DMS 273 treated with DMSO at 0.1 percent for 48 hours (cell line): ENCODE data around the gene INTS6L.
"Not testable (repeated sequence)": the region's sequence is repeated elsewhere in the genome, so short reads cannot be mapped to it uniquely, and the experiment has no call there.

Experiments
- DNase-seq: peaks from one replicate; lab custom pipeline; 2025; lab: John Stamatoyannopoulos, UW

INTS6L gene

GRCh38 chrX:135522878-135523693, 2.6 kb downstream of the INTS6L start:
- DNase-seq = no peak

- DNase-seq = no peak
These were observed 7.8 kb downstream of the INTS6L start for GRCh38 chrX:135528254-135528653.

DNA sequence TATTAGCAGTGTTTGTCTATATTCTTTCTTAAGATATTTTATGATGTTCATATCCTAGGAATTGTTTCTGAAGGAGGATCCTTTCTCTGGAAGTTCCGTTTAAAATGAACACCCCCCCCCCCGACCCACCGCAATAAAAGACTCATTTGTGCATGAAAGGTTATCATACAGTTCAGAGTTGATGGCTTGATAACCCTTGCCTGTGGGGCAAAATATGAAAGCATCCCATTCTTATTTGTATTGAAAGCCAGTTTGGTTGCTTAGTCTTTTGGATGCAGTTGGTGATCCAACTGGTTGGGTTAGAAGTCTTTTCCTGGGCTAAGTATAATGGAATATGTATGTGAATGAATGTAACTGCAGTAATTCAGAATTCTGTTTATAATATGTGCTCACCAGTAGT, 8.3 kb downstream of the INTS6L start:
- no peak for DNase-seq

DNA sequence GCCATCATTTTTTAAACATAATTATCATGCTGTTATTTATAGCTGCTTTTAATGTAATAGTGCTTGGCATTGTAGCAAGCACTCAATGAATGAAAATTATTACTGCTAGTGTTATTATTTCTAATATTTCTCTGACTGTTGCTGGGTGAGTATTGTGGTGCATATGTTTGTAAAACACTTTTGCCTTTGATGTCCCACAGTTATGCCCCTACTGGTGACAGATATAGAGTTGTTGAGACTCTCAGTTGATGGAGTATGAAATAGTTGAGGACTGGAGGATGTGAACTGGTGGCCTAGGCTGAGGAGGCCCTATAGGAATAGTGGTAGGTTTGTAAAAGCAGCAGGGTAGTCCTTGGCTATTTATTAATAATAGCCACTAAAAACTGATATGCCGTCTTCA, 9.6 kb downstream of the INTS6L start:
- DNase-seq = no peak

DNA sequence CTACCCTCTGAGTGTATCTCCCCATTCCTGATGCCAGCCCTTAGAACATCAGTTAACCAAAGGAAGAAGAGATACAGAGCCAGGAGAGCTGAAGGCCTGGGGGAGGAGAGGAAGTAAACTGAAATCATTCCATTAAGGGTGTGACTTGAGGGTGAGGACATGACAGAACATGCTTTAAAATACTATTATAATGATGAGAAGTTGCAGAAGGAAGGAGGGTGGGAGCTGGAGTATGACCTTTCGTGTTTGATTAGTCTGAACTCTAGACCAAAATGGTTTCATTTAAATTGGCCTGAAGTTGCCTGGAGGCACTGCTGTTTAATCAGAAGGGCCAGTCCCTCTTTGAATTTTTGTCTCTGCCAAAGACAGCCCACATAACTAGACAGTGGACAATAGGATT, 11.4 kb downstream of the INTS6L start:
- DNase-seq = no peak

GRCh38 chrX:135535077-135535940, 14.8 kb downstream of the INTS6L start:
- no peak for DNase-seq

GRCh38 chrX:135536877-135537276, 16.4 kb downstream of the INTS6L start:
- no peak for DNase-seq

DNA sequence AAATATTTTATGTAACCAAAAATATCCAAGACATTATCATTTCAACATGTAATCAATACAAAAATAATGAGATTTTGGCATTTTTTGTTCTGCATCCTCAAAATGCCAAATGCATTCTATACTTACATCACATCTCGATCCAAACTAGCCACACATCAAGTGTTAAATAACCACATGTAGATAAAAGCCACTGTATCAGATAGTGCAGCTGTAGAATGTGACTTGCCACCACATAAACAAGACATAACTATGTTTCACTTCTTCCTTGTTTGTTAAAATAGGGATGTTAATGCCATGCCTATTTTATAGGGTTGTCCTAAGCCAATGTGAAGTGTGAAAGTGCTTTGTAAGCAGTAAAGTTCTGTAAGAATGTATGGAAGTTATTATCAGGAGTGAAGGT, 20.9 kb downstream of the INTS6L start:
- no peak for DNase-seq

- DNase-seq = no peak
These were observed 22.7 kb downstream of the INTS6L start for GRCh38 chrX:135543172-135543571.

- DNase-seq = no peak
These were observed 23.5 kb downstream of the INTS6L start for GRCh38 chrX:135543924-135544323.

- no peak for DNase-seq
These were observed 24.0 kb downstream of the INTS6L start for GRCh38 chrX:135544338-135544948.

- DNase-seq = no peak
These were observed 27.3 kb downstream of the INTS6L start for GRCh38 chrX:135547767-135548166.

DNA sequence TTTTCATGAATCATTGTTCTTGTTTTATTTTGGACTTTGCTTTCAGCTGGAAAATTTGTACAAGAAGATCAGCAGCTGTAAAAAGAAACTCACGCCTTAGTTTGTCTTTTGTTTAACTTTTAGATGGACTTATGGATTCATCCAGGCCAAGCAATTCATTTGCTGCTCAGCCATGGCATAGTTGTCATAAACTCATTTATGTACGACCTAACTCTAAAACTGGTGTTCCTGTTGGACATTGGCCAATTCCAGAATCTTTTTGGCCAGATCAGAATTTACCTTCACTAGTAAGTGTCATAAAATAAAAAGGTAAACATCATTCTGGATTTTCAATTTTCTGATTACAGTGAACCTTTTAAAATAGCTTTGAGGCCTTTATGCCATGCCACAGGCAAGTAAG, 29.1 kb downstream of the INTS6L start:
- DNase-seq = no peak

DNA sequence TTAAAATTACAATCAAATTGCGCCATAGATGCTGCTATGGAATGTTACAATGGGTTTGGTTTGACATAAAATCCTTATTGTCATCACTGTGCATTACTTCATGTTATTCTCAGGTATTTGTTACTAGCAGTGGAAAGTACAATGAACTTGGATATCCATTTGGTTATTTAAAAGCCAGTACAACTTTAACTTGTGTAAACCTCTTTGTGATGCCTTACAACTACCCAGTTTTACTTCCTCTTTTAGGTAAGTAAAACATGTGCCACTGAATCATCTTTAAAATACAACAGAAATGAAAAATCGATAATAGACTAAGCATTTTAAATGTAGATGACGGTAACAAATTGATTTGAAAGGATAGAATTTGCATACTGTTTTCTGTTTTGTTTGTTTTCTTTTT, 35.6 kb downstream of the INTS6L start:
- DNase-seq = no peak

GRCh38 chrX:135557344-135557743, 36.9 kb downstream of the INTS6L start:
- no peak for DNase-seq

DNA sequence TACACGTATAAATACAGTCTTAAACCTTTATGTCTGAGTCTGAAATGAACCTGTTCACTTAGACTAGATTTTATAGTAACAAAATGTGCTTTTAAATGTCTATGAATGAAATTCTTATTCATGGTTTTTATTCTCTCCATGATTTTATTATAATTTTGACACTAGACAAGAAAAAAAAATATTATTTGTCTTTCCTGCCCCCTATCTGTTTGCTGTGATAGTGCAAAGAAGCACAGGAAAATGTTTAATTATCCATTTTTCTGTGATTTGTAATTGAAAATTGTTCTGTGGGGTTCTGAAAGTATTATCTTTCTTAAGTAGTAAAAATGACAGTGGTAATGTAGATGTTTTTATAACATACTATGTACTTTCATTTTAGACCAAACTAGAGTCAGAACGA, 52.0 kb downstream of the INTS6L start:
- no peak for DNase-seq

- DNase-seq = no peak
These were observed 61.0 kb downstream of the INTS6L start for GRCh38 chrX:135581496-135581895.

- no peak for DNase-seq
These were observed 64.7 kb downstream of the INTS6L start for GRCh38 chrX:135585153-135585552.

DNA sequence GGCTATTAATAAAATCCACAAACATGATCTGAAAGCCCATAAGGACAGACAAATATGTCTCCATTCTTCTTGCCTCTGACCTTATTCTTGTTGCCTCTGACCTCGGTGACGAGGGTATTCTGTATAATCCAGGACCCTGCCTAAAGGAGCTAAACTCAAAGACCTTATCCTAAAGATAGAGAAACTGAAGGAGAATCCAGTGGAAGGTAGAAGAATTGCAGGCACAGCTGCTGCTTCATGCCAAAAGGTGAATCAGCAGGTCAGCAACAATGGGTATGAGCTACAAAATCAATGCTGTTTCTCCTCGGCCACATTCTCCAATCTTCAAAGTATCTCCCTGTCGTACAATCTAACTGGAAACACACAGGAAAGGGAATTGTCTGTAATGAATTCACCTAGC, 71.4 kb downstream of the INTS6L start:
- no peak for DNase-seq

- not testable (repeated sequence) for DNase-seq
These were observed 73.6 kb downstream of the INTS6L start for GRCh38 chrX:135594049-135594448.

DNA sequence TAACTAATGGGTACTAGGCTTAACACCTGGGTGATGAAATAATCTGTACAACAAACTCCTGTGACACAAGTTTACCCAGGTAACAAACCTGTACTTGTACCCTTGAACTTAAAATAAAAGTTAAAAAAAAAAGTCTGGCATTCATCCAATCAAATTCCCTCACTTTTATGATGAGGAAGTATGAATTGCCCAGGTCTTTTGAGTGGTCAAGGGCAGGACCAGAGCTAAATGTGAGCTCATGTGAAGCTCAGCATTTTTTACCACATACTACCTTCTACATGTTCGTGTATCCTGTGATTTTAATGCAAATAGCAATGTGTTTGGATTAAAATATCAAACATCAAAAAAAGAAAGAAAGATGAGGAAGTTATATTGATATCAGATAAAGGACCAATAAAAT, 74.0 kb downstream of the INTS6L start:
- not testable (repeated sequence) for DNase-seq

DNA sequence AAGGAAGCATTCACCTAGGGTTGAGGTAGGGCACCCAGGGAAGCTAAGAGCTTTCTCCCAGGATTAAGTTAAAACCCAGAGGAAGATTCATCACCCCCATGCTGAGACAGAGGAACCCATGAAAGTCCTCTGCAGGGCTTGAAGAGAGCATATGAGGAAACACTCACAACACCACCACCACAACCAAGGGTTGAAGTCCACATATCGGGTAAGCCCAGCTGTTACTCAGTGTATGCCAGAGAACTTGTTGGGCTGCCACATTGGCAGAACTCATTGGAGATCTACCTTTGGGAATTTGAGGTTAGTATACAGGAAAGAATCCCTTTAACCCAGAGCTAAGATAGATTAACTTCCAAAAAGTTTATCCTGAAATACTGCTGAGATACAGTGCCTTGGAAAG, 75.1 kb downstream of the INTS6L start:
- no peak for DNase-seq

DNA sequence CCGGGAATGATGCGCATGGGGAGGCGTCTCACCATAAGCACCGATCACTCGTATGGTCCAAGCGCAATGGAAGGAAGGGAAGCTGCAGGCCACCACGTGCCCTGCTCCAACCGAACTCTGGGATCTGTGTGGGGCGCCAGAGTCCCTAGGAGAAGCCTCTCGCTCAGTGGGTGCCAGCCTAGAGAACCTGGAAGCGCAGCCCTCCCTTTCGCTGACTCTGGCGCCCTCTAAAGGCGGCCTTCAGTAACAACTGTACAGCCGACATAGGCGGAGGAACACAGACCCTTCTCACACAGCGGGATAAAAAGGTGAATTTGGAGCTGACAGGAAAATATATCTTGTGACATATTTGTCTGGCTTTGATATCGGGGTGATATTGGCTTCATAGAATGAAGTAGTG, 76.0 kb downstream of the INTS6L start:
- DNase-seq = no peak
